HG02678 (cell line): Measurements from ENCODE around the gene NKG7.

ENCODE experiments used
- ATAC-seq: cut with Tn5 transposase; IDR thresholded peaks from one replicate; pipeline ENCODE4 v1.9.1; 2021; ENCODE audit warnings: mild to moderate bottlenecking, moderate library complexity; ENCODE audit not compliant: unreplicated experiment

Gene NKG7

DNA sequence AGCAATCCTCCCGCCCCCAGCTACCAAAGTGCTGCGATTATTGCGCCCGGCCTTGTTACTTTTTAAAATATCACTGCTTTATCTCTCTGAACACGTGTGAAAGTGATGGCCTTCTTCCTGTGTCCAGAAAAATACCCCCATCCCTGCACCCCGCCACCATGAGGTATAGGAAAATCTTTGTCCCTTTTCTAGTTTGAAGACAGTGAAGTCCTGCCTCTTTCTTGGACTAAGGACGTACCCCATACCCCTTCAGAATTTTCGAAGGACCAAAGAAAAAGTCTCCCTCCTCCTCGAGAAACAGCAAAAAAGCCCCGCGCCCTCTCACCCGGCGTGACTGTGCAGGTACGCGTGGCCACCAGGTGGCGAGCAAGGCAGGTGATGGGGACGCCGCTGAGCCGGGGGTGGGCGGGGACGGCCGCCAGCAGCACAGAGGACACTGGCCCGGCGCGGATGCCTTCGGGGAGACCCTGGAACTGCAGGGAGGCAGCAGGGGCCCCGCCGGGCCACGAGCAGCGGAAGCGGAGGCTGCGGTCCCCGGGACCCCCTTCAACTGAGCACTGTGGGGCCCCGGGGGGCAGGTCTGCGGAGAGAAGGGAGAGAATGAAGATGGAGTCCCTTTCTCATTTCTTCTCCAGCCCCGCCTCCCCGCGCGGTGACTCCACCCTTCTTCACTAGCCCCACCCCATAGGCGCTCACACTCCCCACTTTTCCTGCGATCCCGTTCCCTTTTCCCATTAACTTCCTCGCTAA is 33.7 kb downstream of the NKG7 start:
- peak; percentile 56 for ATAC-seq

DNA sequence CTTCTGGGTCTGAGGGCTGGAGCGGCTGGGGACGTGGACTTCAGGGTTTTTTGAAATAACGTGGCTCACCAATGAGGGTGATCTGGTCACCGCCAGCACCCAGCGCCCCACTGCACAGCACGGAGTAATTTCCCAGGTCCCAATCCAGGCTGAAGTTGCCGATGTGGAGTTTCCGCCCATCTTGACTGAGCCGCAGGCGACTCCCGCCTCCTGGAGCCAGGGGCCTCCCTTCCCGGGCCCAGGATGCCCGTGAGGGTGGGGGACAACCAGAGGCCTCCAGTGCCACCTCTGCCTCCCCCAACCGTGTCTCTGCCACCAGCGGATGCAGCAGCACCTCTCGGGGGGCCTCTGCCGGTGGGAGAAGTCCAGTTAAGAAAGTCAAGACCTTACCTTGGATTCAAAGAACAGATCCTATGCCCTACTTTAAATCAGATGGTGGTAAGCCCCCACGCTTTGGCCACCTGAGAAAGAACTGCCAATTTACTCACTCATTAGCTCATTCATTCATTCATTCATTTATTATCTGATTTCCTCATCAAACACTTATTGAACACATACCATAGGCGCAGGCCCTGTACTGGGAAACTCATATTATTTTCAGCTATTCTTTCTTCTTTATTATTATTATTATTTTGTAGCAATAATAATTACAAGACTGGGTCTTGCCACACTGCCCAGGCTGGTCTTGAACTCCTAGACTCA is 34.4 kb downstream of the NKG7 start:
- ATAC-seq, result no peak

GRCh38 chr19:51337141-51337860 is 35.2 kb downstream of the NKG7 start:
- ATAC-seq, result no peak

DNA sequence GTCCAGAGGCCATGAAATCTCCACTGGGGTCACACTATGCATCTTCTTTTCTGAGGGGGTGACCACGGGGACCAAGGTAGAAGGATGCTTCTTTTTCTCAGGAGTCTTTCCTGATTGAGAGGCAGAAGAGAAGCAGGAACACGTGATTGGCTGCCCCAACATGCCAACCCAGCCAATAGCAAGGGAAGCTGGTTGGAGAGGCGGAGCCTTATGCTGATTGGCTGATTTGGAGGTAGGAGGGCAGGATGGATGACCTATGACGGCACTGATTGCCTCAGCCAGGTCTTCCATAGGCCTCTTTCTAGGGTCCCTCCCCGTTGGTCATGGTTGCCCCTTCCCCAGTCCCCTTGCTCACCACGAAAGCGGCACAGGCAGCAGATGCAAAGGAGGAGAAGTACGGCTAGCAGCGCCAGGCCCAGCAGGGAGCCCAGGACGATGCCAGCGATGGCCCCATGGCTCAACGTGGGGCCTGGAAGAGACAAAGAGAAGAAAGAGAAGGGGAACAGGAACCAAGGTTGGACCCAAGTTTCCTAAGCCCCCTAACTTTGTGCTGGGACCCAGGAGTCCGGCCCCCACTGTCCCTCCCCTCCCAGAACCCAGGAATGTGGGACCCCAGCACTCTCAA is 38.5 kb downstream of the NKG7 start:
- ATAC-seq, result no peak

DNA sequence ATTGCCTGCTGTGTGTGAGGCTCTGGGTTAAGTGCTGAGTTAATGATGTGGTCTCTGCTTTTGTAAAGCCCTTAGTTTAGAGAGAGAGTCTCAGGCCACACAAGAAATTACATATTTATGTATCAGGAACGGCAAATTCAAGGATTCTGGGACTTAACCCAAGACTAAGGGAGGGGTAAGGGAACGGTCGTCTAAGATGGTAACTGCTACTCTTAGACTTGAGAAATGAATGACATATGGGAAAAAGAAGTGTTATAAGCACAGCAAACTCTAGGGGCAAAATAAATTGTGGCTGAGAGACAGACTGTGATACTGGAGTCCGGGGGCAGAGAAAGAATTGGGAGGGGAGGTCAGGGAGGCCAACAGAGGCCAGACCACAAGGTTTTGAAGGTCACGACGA is 40.7 kb downstream of the NKG7 start:
- no peak for ATAC-seq

DNA sequence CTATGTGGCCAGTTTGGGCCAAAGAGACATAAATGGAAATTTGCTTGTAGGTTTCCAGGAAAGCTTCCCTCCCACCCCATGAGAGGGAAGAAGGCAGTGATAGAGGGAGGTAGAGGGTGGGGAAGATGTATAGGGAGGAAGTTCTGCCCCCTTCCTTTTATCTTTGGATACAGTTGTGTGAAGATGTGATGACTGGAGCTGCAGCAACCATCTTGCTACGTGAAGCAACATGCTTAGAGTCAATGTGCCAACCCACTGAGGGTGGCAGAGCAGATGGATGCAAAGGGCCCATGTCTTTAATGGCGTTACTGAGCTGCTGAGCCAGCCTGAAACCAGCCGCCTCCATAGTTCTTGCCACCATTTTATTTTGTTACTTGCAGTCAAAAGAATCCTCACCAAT is 41.3 kb downstream of the NKG7 start:
- ATAC-seq, result no peak

GRCh38 chr19:51330366-51330765 is 42.1 kb downstream of the NKG7 start:
- ATAC-seq, result no peak

- no peak for ATAC-seq
These were observed 43.0 kb downstream of the NKG7 start for GRCh38 chr19:51329411-51329810.

DNA sequence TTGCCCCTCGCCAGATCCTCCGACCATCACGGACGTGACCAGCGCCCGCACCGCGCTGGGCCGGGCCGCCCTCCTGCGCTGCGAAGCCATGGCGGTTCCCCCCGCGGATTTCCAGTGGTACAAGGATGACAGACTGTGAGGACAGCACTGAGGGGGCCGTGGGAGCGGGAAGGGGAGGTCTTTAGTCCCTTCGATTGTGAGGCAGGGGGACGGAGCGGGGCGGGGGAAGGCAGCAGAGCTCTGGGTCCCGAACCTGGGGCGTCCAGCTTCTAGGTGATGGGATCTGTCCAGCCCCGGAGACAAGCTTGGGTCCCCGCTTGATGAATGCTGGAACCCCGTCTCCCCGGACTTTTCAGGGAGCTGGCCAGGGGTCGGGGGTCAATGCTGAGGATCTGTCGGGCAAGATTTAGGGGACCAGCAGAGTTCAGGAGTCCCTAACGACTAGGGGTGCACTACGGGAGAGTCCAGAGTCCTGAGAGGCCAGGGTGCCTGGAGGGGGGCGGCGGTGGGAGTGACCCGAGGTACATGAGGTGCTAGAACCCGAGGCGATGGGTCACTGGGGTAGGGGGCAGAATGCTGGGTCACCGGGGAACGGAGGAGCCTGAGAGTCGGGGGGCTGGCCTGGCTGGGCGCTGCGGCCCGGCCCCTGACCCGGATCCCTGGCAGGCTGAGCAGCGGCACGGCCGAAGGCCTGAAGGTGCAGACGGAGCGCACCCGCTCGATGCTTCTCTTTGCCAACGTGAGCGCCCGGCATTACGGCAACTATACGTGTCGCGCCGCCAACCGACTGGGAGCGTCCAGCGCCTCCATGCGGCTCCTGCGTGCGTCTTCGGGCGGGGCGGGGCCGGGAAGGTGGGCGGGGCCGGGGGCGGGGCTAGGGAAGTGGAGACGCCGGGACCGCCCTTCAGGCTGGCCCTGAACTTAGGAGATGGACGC is 45.1 kb downstream of the NKG7 start:
- no peak for ATAC-seq

GRCh38 chr19:51326216-51327065 is 46.0 kb downstream of the NKG7 start:
- no peak for ATAC-seq

- no peak for ATAC-seq
These were observed 47.1 kb downstream of the NKG7 start for GRCh38 chr19:51325161-51325976.

- no peak for ATAC-seq
These were observed 48.3 kb downstream of the NKG7 start for GRCh38 chr19:51324167-51324481.

DNA sequence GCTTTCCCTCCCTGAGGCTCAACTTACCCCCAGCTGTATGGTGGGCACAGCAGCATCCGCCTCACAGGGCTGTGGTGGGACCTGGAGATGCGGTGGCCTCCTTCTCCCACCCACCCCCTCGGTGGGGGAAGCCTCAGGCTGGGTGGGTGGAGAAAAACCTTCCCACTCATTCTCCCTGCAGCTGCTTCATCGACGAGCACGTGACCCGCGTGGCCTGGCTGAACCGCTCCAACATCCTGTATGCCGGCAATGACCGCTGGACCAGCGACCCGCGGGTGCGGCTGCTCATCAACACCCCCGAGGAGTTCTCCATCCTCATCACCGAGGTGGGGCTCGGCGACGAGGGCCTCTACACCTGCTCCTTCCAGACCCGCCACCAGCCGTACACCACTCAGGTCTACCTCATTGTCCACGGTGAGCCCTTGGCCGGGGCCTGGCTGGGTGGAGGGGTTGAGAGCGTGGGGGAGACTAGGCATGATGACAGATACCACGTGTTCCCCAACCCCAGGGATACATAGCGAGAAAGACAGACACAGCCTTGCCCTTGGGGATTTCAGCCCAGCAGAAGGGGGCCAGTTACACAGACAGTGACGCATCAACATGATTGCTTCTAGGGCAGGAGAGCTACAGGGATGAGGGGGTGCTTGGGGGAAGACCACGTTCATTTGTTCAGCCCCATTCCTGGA is 48.8 kb downstream of the NKG7 start:
- ATAC-seq, result no peak

DNA sequence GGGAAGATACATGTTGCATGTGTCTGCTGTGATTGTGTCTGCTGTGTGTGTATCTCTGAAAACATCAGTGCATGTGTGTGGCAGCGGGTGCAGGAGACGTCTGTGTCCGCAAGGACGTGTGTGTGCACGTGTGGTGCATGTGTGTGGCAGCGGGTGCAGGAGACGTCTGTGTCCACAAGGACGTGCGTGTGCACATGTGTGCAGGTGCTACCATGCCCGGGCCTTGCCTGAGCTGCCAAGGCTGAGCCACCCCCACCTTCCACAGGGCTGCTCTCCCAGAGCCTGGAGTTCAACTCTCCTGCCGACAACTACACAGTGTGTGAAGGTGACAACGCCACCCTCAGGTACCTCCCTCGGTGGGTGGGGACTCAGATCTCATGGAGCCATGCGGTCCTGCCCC is 50.7 kb downstream of the NKG7 start:
- no peak for ATAC-seq
